Measurements from ENCODE around the gene GLIPR1. TPM values are rescaled to one million over a fixed set of nuclear protein-coding genes. Genes with fewer than 3 reads are reported as not detected.
A peak's percentile ranks its signal among the peaks of the same experiment; 100 is the strongest.
"Not testable (repeated sequence)": the region's sequence is repeated elsewhere in the genome, so short reads cannot be mapped to it uniquely, and the experiment has no call there.

The GLIPR1 gene
- polyA plus RNA-seq, 12 donors: 4.2 to 17.0 (median 12.8) TPM; not detected in 1

GRCh38 chr12:75471902-75472890 lies 8.4 kb upstream of the GLIPR1 start:
- no peak for DNase-seq

GRCh38 chr12:75474116-75474515 lies 6.4 kb upstream of the GLIPR1 start:
- DNase-seq: no peak

GRCh38 chr12:75476071-75476470 lies 4.5 kb upstream of the GLIPR1 start:
- no peak for DNase-seq

DNA sequence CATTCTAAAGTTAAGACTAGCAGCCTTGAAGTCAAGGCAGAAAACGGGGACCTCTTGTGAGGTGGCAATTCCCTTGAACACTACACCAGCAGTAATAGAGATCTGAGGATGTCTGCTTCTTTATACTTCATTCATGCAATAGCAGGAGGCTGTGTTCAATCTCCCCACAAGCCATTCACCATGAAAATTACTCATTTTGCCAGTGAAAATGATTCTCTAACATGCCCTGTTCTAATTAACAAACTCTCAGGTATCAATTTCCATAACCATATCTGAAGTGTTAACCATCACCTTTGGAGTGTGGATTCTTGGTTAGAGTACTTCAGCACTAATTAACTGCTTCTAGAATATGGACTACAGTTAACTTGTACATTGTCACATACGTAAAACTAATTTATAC lies 3.4 kb upstream of the GLIPR1 start:
- DNase-seq: no peak

DNA sequence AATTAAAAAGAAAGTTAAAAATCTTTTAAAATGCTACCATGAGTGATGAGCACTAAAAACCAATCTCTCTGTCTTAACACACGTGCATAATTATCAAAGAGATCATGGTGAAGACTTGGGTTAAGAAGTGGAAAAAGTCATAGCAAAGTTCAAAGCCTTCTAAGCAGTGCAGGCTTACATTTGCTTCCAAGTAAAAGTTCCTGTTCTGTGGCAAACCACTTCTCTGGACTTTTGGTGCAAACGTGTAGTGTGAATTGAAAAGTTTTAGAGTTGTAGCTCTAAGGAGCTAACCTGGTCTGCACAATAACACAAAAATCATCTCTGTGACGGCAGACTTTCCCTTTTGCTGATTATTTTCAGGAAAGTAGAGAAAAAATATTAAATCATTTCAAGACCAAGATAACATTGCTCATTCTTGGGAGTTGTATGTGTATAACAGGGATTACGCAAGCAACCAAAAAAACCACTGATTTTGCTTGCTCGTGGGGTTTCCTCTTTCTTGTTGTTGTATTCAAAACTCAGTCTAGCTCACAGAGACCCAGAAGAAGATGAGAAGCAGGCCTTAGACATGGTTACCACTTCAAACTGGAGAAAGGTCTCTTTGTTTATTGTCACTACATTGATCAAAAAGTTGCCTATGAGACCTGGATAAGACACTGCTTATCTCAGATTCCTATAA lies 2.3 kb upstream of the GLIPR1 start:
- DNase-seq: no peak

DNA sequence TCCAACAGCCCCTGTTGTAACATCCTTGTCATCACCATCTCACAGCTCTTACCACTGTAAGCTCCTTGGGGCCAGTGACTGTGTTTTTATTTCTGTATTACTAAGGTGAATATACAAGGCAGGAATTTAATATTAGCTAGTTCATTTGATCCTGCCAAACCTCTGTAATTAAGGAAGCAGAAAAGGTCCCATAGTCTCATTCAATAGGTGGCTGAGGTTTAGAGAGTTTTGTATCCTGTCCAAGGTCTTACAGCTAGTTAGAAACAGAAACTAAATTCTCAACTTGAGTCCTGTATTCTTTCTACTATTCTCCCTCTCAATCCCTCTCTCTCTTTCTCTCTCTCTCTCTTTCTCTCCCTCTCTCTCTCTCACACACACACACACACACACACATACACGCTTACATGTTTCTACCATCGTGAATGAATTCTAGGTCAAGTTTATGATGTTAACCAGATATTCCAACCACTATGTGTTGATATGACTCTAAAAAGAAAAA lies 543 bp upstream of the GLIPR1 start:
- DNase-seq: no peak

DNA sequence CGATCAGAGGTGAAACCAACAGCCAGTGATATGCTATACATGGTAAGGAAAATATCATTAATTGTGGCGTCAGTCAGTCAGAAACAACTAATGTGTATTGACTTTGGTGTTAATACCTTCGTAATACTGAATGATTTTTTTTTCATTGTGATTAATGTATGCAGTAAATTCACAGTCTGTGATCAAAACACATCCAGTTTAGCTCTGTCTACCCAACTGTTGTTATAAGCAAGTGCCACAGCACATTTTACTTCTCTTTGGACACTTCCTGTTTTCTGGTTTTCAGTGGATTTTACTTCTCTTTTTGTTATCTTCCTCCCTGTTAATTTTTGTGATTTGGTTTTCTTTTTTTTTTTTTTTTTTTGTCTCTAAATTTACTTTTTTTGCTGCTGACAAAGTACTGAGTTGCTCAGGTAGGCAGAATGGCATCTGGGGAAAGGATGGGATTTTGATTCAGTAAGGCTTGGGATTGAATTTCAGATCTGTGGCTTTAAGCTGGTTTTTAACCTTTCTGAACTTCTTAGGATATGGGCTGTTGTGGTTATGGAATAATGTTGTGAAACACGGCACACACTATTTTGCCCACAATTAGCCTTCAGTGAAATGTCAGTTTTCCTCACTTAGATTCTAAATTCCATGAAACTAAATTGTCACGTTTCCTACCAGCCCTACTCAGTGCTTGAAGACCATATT lies 604 bp downstream of the GLIPR1 start:
- DNase-seq: no peak

- DNase-seq: no peak
Observed at GRCh38 chr12:75481774-75482173, 1.2 kb downstream of the GLIPR1 start.

- DNase-seq: no peak
Observed at GRCh38 chr12:75482646-75483045, 2.1 kb downstream of the GLIPR1 start.

DNA sequence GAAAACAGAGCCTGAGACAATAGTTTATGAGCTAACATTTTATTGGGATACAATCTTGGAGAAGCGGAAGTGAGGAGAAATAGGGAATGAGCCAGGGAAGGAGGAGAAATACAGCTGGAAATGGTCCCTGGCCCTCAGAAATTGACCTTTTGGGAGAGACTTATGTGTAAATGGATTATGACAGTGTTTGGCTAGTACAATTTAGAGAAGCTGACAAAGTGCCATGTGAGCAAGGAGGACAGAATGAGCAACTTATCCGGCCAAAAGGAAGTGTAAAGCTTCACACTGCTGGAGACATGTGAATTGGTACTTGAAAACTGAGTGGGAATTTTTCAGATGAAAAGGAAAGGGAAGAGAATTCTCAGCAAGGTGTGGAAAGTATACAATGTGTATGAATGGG lies 2.9 kb downstream of the GLIPR1 start:
- DNase-seq: no peak

GRCh38 chr12:75484450-75484849 lies 3.9 kb downstream of the GLIPR1 start:
- DNase-seq: not testable (repeated sequence)

DNA sequence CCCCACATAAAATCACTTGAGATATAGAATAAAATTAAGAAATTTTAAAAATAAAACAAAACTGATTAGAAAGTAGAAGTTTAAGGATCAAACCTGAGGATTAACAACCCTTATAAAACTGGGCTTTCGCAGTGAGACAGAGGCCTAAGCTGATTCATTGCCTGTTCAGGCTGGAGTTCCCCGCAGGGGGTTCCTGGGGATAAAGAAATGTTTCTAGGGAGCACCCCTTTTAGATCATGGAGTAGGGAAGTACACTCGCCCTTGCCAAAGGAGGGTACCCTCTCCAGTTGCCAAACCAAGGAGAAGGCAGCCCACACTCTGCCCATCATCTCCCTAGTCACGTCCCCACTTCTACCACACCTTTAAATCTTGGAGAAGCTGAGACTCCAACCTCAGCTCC lies 6.8 kb downstream of the GLIPR1 start:
- no peak for DNase-seq

- DNase-seq: no peak
Observed at GRCh38 chr12:75488553-75488952, 8.0 kb downstream of the GLIPR1 start.

DNA sequence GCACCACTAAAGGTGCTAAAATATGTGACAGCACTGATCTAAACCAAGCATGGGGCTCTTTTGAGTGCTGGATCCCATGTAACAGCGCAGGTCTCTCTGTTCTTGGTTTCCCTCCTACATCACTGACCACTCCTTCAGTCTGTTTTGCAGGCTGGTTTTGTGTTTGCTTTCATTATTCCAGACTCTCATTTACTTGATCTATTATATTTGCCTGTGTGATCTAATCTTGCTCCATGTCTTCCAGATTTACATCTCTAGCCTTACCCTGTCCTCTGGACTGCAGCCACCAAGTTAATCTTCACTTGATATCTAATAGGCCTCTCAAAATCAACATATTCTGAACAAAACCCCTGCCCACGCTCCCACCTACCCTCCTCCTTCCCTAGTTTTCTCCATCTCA lies 8.6 kb downstream of the GLIPR1 start:
- DNase-seq: no peak

- DNase-seq: no peak
Observed at GRCh38 chr12:75489613-75490210, 9.2 kb downstream of the GLIPR1 start.

- DNase-seq: no peak
Observed at GRCh38 chr12:75491169-75491568, 10.6 kb downstream of the GLIPR1 start.

GRCh38 chr12:75503459-75503858 lies 22.9 kb downstream of the GLIPR1 start:
- DNase-seq: no peak

DNA sequence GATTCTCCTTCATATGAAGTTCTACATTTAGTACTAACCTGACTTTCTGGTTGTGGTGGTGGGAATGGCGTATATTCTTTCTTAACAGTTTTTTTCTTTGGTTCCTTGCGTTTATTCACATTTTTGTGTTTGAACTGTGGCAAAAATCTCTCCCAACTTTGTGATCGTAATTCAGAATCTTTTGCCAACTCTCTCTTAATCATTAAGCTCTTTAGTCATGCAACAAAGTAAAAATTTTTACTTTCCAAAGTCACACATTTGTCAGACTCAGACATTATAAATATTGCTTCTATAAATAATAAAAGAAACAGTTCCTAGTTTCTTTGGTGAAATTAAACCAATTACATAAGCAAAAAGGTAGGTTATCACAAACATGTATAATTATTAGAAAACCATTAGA lies 23.3 kb downstream of the GLIPR1 start:
- DNase-seq: no peak

DNA sequence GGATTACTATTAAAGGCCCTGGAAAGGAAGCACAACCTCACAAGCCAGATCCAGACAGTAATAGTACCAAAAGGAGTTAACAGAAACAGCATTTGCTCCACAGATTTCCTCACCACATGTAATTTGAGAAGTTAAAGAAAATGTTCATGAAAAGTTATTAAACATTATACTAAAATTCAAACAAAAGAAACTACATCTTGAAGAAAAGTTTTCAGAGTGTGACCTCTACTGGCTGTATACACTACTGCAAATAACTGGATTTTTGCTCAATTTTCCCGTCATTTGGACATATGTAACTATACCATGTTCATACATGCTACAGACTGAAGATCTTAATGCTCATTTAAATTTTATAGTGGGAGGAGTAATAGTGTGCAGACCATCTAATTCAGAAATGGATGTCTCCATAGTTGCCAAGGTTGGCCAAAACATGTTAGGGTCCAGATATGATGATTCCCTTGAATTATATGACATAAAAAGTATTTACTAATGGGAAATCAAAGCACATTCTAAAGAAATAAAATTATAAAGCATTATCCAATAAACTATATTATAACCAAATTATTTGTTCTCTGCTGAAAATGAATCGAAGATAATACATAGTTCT lies 25.3 kb downstream of the GLIPR1 start:
- DNase-seq: peak; percentile 19

- DNase-seq: no peak
Observed at GRCh38 chr12:75507086-75507485, 26.5 kb downstream of the GLIPR1 start.

DNA sequence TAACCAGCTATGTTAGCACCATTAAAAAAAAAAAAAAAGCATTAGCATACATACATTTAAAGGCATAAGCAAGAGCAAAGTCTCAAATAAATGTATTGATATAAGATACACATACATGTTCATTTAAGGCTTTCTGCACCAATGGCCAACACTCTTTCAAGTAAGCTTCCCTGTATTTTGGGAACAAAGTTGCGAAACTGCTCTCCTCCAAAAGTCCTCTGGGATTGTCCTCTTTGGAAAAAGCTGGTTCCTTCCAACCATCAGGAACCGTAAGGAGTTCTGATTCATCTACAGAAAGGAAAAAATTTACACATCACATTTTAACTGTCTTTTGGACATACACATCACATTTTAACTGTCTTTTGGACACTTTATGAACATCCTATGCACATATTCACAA lies 27.6 kb downstream of the GLIPR1 start:
- no peak for DNase-seq

Measured in muscle of arm (tissue), 12 donors.